Thyroid gland (tissue), 4 donors: ENCODE measurements around the gene ANGPTL4.

Experiments
- POLR2A ChIP-seq, 2 donors: fragments of 450-650 bp; IDR thresholded peaks; one replicate each; pipeline ENCODE4 v1.6.1; 2017; ENCODE audit warnings: antibody characterized with exemption in 2 of 2, mild to moderate bottlenecking in 2 of 2, moderate library complexity in 1 of 2
- TF ChIP-seq, protein P1 (sequence below), 6 experiments: fragments of 200-600 bp in 3 of 6; fragments of 450-650 bp in 3 of 6; sonication (generic) in 3 of 6; IDR thresholded peaks; one replicate each; pipeline ENCODE4 v1.5.1; 2016 to 2019; ENCODE audit warnings: antibody characterized with exemption in 6 of 6, mild to moderate bottlenecking in 2 of 6, inconsistent platforms in 1 of 6, moderate library complexity in 1 of 6

DNA sequence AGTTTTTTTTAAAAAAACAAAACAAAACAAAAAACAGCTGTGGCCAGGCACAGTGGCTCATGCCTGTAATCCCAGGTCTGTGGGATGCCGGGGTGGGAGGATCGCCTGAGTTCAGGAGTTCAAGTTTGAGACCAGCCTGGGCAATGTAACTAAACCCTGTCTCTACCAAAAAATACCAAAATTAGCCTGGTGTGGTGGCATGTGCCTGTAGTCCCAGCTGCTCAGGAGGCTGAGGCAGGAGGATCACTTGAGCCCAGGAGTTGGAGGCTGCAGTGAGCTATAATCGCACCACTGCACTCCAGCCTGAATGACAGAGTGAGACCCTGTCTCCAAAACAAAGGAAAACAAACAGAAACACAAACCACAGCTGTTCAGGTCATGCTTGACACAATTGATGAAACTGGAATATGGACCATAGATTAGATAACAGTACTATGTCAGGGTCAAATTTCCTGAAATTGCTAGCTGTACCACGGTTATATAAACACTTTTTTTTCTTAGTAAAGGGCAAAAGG, 6.9 kb upstream of the ANGPTL4 start:
- TF ChIP-seq, protein P1, sequence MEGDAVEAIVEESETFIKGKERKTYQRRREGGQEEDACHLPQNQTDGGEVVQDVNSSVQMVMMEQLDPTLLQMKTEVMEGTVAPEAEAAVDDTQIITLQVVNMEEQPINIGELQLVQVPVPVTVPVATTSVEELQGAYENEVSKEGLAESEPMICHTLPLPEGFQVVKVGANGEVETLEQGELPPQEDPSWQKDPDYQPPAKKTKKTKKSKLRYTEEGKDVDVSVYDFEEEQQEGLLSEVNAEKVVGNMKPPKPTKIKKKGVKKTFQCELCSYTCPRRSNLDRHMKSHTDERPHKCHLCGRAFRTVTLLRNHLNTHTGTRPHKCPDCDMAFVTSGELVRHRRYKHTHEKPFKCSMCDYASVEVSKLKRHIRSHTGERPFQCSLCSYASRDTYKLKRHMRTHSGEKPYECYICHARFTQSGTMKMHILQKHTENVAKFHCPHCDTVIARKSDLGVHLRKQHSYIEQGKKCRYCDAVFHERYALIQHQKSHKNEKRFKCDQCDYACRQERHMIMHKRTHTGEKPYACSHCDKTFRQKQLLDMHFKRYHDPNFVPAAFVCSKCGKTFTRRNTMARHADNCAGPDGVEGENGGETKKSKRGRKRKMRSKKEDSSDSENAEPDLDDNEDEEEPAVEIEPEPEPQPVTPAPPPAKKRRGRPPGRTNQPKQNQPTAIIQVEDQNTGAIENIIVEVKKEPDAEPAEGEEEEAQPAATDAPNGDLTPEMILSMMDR (IDR thresholded peaks at IDR 0.05) = no peak
- no peak for TF ChIP-seq POLR2A (IDR thresholded peaks at IDR 0.05)
